CD14-positive monocyte (primary cell): Measurements from ENCODE around the gene CHML. TPM values are rescaled to one million over a fixed set of nuclear protein-coding genes. Genes with fewer than 3 reads are reported as not detected.
A peak's percentile ranks its signal among the peaks of the same experiment; 100 is the strongest.

ENCODE experiments used
- DNase-seq, 3 donors: peaks; one replicate each; pipeline ENCODE4 v3.0.0-alpha.2; 2011 to 2022
- H2AFZ ChIP-seq: 2 replicates; pipeline ENCODE4 v1.6.0; 2012; ENCODE audit warnings: mild to moderate bottlenecking, low read depth, low read length, inconsistent platforms; ENCODE audit not compliant: insufficient read depth, poor library complexity, severe bottlenecking
- H3K27ac ChIP-seq, 2 donors: 1 replicate in 1 of 2; 2 replicates in 1 of 2; pipeline ENCODE4 v1.5.1; 2012 to 2013; ENCODE audit warnings: low read length in 2 of 2, control low read depth in 1 of 2, inconsistent platforms in 1 of 2, low read depth in 1 of 2, mild to moderate bottlenecking in 1 of 2
- H3K27me3 ChIP-seq, 2 donors: one replicate each; pipeline versions ENCODE4 v1.6.0 to v1.6.1; 2011 to 2013; ENCODE audit warnings: low read length in 2 of 2; ENCODE audit not compliant: control insufficient read depth in 2 of 2, insufficient read depth in 2 of 2
- H3K36me3 ChIP-seq, 2 donors: replicated peaks in 1 of 2; 1 replicate in 1 of 2; 2 replicates in 1 of 2; pipeline versions ENCODE4 v1.5.1 to v1.6.1; 2012 to 2013; ENCODE audit warnings: low read length in 2 of 2, control low read depth in 1 of 2, inconsistent platforms in 1 of 2, mild to moderate bottlenecking in 1 of 2; ENCODE audit not compliant: insufficient read depth in 2 of 2, control insufficient read depth in 1 of 2
- H3K4me1 ChIP-seq, 2 donors: 1 replicate in 1 of 2; 2 replicates in 1 of 2; pipeline versions ENCODE4 v1.5.1 to v1.6.1; 2012 to 2013; ENCODE audit warnings: low read length in 2 of 2, control low read depth in 1 of 2, inconsistent platforms in 1 of 2, mild to moderate bottlenecking in 1 of 2, moderate library complexity in 1 of 2; ENCODE audit not compliant: insufficient read depth in 2 of 2, control insufficient read depth in 1 of 2
- H3K4me2 ChIP-seq: replicated peaks from 2 replicates; pipeline ENCODE3; 2012; ENCODE audit warnings: low read length, moderate library complexity, mild to moderate bottlenecking; ENCODE audit not compliant: poor library complexity, severe bottlenecking; ENCODE audit errors: extremely low read depth
- H3K4me3 ChIP-seq, 3 experiments: fragments of 200-600 bp in 1 of 3; sonication (generic) in 1 of 3; replicated peaks in 1 of 3; 1 replicate in 2 of 3; 2 replicates in 1 of 3; pipeline ENCODE4 v1.5.1; 2011 to 2013; ENCODE audit warnings: low read length in 3 of 3, mild to moderate bottlenecking in 3 of 3, control low read depth in 2 of 3, low read depth in 2 of 3, inconsistent platforms in 1 of 3, moderate library complexity in 1 of 3
- H3K79me2 ChIP-seq: 2 replicates; pipeline ENCODE4 v1.6.0; 2012; ENCODE audit warnings: mild to moderate bottlenecking, control low read depth, inconsistent platforms, low read length, moderate library complexity; ENCODE audit not compliant: insufficient read depth
- H3K9ac ChIP-seq: 2 replicates; pipeline ENCODE4 v1.6.0; 2017; ENCODE audit warnings: low read length, mild to moderate bottlenecking; ENCODE audit not compliant: insufficient read depth, poor library complexity, severe bottlenecking
- H3K9me3 ChIP-seq, 2 donors: replicated peaks in 1 of 2; 1 replicate in 1 of 2; 2 replicates in 1 of 2; pipeline versions ENCODE4 v1.5.1 to v1.6.1; 2012 to 2013; ENCODE audit warnings: low read length in 2 of 2, control low read depth in 1 of 2; ENCODE audit not compliant: control insufficient read depth in 1 of 2, insufficient read depth in 1 of 2
- H4K20me1 ChIP-seq: 2 replicates; pipeline ENCODE4 v1.6.0; 2012; ENCODE audit warnings: mild to moderate bottlenecking, low read length, control low read depth, moderate library complexity; ENCODE audit not compliant: insufficient read depth
- H3K27ac Mint-ChIP-seq, 7 donors: one replicate each; pipeline ENCODE4 v1.8.0; 2020; ENCODE audit warnings: mild to moderate bottlenecking in 7 of 7, mixed read lengths in 7 of 7, moderate library complexity in 6 of 7, inconsistent platforms in 2 of 7
- H3K27me3 Mint-ChIP-seq, 3 donors: one replicate each; pipeline ENCODE4 v1.8.0; 2021 to 2022; ENCODE audit warnings: low read depth in 3 of 3, mild to moderate bottlenecking in 3 of 3, mixed read lengths in 3 of 3, moderate library complexity in 3 of 3, inconsistent platforms in 1 of 3
- H3K36me3 Mint-ChIP-seq, 2 donors: one replicate each; pipeline ENCODE4 v1.8.0; 2020; ENCODE audit warnings: mixed read lengths in 2 of 2, inconsistent platforms in 1 of 2, mild to moderate bottlenecking in 1 of 2
- H3K4me1 Mint-ChIP-seq: one replicate; pipeline ENCODE4 v1.8.0; 2020; ENCODE audit warnings: mild to moderate bottlenecking, mixed read lengths
- H3K4me3 Mint-ChIP-seq, 2 donors: one replicate each; pipeline ENCODE4 v1.8.0; 2020; ENCODE audit warnings: mild to moderate bottlenecking in 2 of 2, mixed read lengths in 2 of 2, moderate library complexity in 1 of 2
- H3K9me3 Mint-ChIP-seq, 7 donors: one replicate each; pipeline ENCODE4 v1.8.0; 2020 to 2022; ENCODE audit warnings: mixed read lengths in 7 of 7, mild to moderate bottlenecking in 6 of 7, moderate library complexity in 6 of 7, inconsistent platforms in 2 of 7
- WGBS: methylation state at CpG from one replicate; pipeline ENCODE4 v1.1.5; 2013; ENCODE audit warnings: missing lambda C conversion rate; ENCODE audit not compliant: insufficient coverage; 5-methylcytosine and 5-hydroxymethylcytosine counted together
- intact Hi-C, 2 donors: fragments of 100-400 bp; cut with micrococcal nuclease; formaldehyde crosslinking; loops; one replicate each; pipeline versions ENCODE4 v1.15.0 to v1.15.1; 2023
- polyA plus RNA-seq, 3 donors: library from polyadenylated mRNA; depleted of rRNA in 1 of 3; unstranded in 2 of 3; stranded (reverse) in 1 of 3; fragments of 300-500 nt in 2 of 3; fragments of >200 nt in 1 of 3; fragmentation: Illumina TruSeq in 2 of 3; gene quantifications; 1 replicate in 2 of 3; 2 replicates in 1 of 3; pipeline ENCODE4 v1.2.3, GENCODE V29; 2012 to 2021
- TF ChIP-seq, protein P1 (sequence below): fragments of 200-600 bp; IDR thresholded peaks from one replicate; pipeline ENCODE4 v1.8.0; 2022; ENCODE audit warnings: antibody characterized with exemption, mild to moderate bottlenecking

The CHML gene
- polyA plus RNA-seq, 3 donors, result 3.4 to 6.6 (median 3.4) TPM

DNA sequence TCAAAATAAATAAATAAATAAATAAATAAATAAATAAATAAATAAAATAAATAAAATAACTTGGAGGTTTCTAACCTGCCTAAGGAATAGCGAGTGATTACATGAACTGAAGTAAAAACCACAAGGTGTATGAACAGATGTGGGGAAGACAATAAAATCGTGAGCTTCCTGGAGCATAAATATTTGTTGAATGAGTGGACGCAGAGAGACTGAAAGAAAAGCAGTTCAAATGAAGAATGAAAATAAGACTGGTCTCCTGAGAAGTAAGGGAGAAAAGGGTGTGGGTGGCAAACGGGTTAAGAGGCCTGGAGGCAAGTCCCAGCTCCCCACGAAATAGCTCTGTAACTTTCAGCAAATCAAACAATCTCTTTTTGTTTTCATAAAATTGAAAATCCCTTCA is 33.6 kb downstream of the CHML start:
- H3K27ac Mint-ChIP-seq, result peak overlapping the region in 1 of 7 donors; percentile 56
- intact Hi-C loops, result no loop called here
- 94% methylated on average over 2 of the region's 5 CpGs for WGBS
- no peak for DNase-seq
- H3K9me3 Mint-ChIP-seq, result no peaks in the 10 kb centered on the region
- Histone ChIP-seq H3K79me2 (peaks cover 7% of the 10 kb centered on the region), H3K4me1 (peaks cover 5 to 14% of the 10 kb centered on the region in 2 donors), H3K4me2 (no peak overlapping the region), H3K4me3 (no peak overlapping the region), H3K27me3 (no peaks in the 10 kb centered on the region), H2AFZ (no peak overlapping the region), H3K36me3 (peaks cover 5 to 28% of the 10 kb centered on the region in 2 donors), H4K20me1 (no peaks in the 10 kb centered on the region), H3K9me3 (no peaks in the 10 kb centered on the region), H3K9ac (no peak overlapping the region), H3K27ac (no peak overlapping the region)
- peaks cover 30 to 34% of the 10 kb centered on the region in 2 donors for H3K36me3 Mint-ChIP-seq
- peaks cover 0 to 2% (median 0%) of the 10 kb centered on the region in 3 donors for H3K27me3 Mint-ChIP-seq
- TF ChIP-seq, protein P1, sequence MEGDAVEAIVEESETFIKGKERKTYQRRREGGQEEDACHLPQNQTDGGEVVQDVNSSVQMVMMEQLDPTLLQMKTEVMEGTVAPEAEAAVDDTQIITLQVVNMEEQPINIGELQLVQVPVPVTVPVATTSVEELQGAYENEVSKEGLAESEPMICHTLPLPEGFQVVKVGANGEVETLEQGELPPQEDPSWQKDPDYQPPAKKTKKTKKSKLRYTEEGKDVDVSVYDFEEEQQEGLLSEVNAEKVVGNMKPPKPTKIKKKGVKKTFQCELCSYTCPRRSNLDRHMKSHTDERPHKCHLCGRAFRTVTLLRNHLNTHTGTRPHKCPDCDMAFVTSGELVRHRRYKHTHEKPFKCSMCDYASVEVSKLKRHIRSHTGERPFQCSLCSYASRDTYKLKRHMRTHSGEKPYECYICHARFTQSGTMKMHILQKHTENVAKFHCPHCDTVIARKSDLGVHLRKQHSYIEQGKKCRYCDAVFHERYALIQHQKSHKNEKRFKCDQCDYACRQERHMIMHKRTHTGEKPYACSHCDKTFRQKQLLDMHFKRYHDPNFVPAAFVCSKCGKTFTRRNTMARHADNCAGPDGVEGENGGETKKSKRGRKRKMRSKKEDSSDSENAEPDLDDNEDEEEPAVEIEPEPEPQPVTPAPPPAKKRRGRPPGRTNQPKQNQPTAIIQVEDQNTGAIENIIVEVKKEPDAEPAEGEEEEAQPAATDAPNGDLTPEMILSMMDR, result no peak
- no peak overlapping the region for H3K4me3 Mint-ChIP-seq
- peaks cover 24% of the 10 kb centered on the region for H3K4me1 Mint-ChIP-seq

DNA sequence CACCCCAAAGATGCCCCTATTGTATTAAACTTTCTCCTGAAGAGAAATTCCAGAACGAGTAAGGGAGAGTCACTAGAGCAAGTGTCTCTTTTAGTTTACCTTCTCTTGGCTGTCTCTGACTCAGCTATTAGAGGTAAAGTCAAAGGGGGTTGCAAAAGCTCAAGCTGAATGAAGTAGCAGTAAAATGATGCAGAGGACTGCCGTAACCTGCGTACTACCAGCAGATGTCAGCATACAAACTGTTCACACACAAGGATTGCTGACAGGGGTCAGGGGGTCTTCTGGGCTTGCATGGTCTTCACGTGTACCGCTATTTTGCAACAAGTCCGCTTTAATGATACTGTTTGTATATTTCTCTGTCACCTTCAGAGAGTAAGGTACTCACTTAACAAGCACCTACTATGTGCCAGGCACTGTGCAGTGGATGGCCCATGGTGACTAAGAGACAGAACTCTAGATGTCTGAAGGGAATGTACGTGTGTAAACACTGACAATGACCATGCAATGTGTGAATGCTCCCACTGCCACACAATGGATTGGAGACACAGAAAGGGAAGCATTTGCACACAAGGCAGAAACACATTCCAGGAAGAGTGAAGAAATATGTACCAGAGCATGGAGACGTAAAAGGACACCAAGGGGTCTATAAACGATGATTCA is 34.9 kb downstream of the CHML start:
- H3K4me1 Mint-ChIP-seq, result peaks cover 33% of the 10 kb centered on the region
- H3K36me3 Mint-ChIP-seq, result peaks cover 37 to 38% of the 10 kb centered on the region in 2 donors
- TF ChIP-seq, protein P1, result peak; percentile 15
- H3K27me3 Mint-ChIP-seq, result peaks cover 0 to 2% (median 0%) of the 10 kb centered on the region in 3 donors
- WGBS, result 66% methylated on average over 5 of the region's 9 CpGs
- no peak overlapping the region for H3K4me3 Mint-ChIP-seq
- Histone ChIP-seq H3K4me2 (no peak overlapping the region), H3K9ac (no peak overlapping the region), H3K4me3 (no peak overlapping the region), H3K9me3 (no peaks in the 10 kb centered on the region), H3K36me3 (peaks cover 5 to 35% of the 10 kb centered on the region in 2 donors), H4K20me1 (no peaks in the 10 kb centered on the region), H3K27ac (peak overlapping the region in 1 of 2 donors; percentile 15), H3K27me3 (no peaks in the 10 kb centered on the region), H3K79me2 (peaks cover 4% of the 10 kb centered on the region), H3K4me1 (peaks cover 0 to 8% of the 10 kb centered on the region in 2 donors), H2AFZ (no peak overlapping the region)
- DNase-seq, result peak in 1 of 3 donors; percentile 62
- no peaks in the 10 kb centered on the region for H3K9me3 Mint-ChIP-seq
- intact Hi-C loops, result no loop called here
- H3K27ac Mint-ChIP-seq, result peak overlapping the region in 4 of 7 donors; percentile 26 to 55 (median 29)
